Right kidney (tissue), 1 donor: ENCODE results near the gene ADIPOQ.
"Not testable (repeated sequence)": the region's sequence is repeated elsewhere in the genome, so short reads cannot be mapped to it uniquely, and the experiment has no call there.

Experiments used
- DNase-seq: peaks from one replicate; pipeline ENCODE4 v3.0.0-alpha.2; 2016

Gene ADIPOQ

DNA sequence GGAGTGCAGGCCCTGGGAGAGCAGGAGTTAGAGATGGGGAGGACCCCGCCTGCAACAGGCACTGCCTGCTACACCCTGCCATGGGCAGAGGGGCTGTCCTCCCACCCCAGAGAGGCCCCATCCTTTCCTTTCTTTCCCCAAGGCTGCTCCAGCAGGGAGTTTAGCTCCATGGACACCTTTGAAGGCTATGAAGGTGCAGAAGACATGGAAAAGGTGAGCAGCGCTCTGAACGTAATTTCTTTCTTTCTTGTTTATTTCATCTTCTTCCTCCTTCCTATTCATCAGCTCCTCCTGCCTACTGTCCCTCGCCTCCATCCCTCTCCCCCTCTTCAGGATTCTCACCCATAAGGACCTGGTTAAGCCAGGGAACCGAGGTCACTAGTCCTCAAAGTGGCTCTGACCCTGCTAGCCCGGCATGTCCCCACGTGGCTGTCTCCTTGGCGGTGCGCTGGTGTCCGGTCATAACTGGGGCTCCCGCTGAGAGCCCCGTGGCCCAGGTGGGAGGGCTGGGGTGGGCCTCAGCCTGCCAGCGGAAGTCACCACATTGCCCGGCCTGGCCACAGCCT lies 16.0 kb upstream of the ADIPOQ start:
- peak; percentile 40 for DNase-seq

GRCh38 chr3:186826976-186827857 lies 15.3 kb upstream of the ADIPOQ start:
- DNase-seq = peak; percentile 92

DNA sequence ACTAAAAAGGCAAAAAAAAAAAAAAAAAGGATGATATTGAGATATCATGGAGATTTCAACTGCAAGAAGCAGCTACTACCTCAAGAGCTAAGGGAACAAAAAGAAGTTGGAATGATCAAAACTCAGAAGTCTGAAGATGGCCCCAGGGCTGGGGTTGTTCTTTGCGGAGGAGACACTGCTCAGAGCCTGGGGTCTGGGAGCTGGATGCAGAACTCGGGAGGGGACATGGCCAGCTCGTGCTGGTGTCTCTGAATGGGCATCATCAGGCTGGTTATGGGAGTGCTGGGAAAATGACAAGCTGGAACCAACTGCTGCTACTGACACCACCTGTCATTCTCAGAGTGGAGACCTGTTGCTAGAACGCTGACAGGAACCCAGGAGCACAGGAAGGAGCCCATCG lies 14.2 kb upstream of the ADIPOQ start:
- no peak for DNase-seq

GRCh38 chr3:186831798-186832197 lies 10.7 kb upstream of the ADIPOQ start:
- no peak for DNase-seq

GRCh38 chr3:186832276-186832675 lies 10.2 kb upstream of the ADIPOQ start:
- no peak for DNase-seq

DNA sequence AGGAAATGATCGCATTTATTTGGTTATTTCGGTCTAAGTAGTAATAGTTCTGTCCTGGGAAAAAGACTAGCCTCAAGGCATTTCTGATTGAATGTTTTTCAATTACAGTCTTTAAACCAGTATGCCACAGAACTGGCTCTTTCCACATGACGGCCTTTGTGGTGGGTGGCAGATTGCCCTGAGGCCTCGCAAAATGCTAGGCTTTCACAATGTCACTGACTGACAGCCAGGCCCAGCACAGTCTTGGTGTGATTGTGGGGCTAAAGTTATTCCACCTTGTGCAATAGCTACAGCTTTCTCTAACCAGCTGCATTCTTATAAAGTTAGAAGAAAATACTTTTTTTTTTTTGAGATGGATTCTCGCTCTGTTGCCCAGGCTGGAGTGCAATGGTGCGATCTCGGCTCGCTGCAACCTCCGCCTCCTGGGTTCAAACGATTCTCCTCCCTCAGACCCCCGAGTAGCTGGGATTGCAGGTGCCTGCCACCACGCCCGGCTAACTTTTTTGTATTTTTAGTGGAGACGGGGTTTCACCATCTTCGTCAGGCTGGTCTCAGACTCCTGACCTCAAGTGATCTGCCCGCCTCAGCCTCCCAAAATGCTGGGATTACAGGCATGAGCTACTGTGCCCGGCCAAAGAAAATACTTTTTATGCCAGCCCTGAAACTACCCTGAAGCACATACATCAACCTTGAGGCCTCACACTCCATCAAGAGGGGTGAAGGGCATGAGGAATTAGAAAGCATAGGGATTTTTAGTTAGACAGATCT lies 2.5 kb upstream of the ADIPOQ start:
- DNase-seq = no peak

DNA sequence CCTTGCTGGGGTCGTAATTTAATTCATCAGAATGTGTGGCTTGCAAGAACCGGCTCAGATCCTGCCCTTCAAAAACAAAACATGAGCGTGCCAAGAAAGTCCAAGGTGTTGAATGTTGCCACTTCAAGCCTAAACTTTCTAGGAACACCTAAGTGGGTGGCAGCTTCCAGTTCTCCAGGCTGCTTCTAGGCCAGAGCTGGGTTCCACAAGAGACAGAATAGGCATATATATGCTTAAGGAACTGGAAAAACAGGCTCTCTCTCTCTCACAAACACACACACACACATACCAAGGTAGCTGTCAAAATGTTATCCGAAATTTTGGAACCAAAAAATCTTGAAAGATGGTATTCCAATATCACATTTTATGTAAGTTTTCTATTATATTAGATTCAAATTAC lies 890 bp upstream of the ADIPOQ start:
- no peak for DNase-seq

- DNase-seq = no peak
Observed at GRCh38 chr3:186843039-186843432, 526 bp downstream of the ADIPOQ start.

DNA sequence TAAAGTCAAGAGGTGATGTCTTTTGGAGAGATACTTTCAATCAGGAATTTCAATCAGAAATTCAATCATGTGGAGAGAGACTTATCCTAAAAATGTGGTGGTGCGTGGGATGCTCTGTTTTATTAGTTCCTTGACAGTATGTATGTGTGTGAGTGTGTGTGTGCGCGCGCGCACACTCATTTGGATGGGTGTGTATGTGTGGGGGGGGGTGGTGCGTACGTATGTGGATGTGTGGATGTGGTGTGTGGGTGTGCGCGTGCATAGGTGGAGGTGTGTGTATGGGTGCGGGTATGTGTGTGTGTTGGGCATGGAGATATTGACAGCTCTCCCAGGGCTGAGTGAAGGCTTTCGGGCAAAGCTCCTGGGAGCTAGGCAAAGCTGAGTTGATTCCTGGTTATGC lies 2.4 kb downstream of the ADIPOQ start:
- no peak for DNase-seq

DNA sequence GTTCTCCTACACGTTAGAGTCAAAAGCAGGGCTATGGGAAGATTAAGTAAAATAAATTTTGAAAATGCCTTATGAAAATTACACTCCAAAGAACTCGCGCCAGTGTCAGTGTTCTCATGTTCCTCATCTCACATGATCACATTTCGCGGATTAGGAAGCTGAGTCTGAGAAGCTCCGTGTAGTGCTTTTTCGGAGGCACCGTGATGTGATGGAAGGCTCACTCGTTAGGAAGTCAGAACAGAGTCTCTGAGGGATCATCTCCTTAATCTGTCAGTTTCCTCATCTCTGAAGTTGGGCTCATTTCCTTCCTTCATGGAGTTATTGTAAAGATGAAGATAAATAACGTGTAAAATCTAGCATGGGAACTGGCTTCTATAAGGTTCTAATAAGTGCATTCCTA lies 3.2 kb downstream of the ADIPOQ start:
- no peak for DNase-seq

- DNase-seq = no peak
Observed at GRCh38 chr3:186847437-186847836, 4.9 kb downstream of the ADIPOQ start.

GRCh38 chr3:186849374-186849975 lies 7.0 kb downstream of the ADIPOQ start:
- DNase-seq = no peak

DNA sequence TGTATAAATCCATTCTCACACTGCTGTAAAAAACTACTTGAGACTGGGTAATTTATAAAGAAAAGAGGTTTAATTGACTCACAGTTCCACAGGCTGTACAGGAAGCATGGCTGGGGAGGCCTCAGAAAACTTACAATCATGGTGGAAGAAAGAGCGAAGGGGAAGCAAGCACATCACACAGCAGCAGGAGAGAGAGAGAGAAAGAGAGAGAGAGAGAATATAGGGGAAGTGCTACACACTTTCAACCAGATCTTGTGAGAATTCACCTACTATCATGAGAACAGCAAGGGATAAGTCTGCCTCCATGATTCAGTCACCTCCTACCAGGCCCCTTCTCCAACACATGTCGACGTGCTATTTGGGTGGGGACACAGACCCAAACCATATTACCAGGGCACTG lies 9.3 kb downstream of the ADIPOQ start:
- DNase-seq = not testable (repeated sequence)

GRCh38 chr3:186852994-186853393 lies 10.5 kb downstream of the ADIPOQ start:
- no peak for DNase-seq

DNA sequence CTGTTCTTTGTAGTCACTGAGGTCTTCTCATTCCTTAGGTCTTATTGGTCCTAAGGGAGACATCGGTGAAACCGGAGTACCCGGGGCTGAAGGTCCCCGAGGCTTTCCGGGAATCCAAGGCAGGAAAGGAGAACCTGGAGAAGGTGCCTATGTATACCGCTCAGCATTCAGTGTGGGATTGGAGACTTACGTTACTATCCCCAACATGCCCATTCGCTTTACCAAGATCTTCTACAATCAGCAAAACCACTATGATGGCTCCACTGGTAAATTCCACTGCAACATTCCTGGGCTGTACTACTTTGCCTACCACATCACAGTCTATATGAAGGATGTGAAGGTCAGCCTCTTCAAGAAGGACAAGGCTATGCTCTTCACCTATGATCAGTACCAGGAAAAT lies 11.6 kb downstream of the ADIPOQ start:
- no peak for DNase-seq

DNA sequence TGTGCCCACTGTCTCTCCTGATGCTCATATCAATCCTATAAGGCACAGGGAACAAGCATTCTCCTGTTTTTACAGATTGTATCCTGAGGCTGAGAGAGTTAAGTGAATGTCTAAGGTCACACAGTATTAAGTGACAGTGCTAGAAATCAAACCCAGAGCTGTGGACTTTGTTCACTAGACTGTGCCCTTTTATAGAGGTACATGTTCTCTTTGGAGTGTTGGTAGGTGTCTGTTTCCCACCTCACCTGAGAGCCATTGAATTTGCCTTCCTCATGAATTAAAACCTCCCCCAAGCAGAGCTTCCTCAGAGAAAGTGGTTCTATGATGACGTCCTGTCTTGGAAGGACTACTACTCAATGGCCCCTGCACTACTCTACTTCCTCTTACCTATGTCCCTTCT lies 12.4 kb downstream of the ADIPOQ start:
- DNase-seq = no peak

DNA sequence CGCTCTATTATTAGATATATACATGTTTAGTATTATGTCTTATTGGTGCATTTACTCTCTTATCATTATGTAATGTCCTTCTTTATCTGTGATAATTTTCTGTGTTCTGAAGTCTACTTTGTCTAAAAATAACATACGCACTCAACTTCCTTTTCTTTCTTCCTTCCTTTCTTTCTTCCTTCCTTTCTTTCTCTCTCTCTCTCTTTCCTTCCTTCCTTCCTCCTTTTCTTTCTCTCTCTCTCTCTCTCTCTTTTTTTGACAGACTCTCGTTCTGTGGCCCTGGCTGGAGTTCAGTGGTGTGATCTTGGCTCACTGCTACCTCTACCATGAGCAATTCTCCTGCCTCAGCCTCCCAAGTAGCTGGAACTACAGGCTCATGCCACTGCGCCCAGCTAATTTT lies 15.2 kb downstream of the ADIPOQ start:
- no peak for DNase-seq

GRCh38 chr3:186865215-186865853 lies 22.8 kb downstream of the ADIPOQ start:
- not testable (repeated sequence) for DNase-seq

GRCh38 chr3:186866095-186866494 lies 23.6 kb downstream of the ADIPOQ start:
- not testable (repeated sequence) for DNase-seq

DNA sequence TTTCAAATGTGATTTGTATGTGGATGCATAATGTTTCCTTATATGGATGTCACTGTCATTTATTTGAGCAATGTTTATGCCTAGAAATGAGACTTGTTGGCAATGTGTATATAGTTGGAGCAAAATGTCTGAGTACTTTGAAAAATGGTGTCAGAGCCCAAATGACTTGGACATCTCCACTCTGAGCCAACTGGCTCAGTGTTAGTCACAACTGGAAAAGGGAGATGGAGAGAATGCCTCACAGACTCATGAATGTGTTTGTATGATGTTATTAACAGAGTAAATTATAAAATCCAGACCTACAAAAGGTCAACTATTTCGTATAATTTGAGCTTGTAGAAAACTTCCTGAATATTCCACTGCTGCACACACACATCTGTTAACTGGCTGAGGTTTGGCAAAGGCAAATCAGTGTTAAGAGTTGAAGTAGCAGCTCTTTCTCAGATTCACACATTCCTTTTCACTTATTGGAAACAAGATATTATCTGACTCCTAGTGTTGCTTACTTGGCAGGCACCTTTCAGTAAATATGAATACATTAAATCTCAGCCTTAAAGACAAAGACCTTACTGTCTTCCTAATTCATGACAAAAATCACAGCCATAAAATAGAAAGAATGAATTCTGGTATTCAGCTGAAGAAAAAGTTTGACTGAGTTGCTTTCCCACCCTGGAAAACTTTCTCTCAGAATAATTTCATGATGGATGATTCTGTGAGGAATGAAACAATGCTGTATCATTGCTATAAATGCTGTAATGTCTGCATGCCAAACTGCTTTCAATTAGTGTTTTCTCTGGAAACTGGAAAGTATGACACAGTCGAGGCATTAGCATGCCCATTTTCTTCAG lies 27.0 kb downstream of the ADIPOQ start:
- DNase-seq = no peak

DNA sequence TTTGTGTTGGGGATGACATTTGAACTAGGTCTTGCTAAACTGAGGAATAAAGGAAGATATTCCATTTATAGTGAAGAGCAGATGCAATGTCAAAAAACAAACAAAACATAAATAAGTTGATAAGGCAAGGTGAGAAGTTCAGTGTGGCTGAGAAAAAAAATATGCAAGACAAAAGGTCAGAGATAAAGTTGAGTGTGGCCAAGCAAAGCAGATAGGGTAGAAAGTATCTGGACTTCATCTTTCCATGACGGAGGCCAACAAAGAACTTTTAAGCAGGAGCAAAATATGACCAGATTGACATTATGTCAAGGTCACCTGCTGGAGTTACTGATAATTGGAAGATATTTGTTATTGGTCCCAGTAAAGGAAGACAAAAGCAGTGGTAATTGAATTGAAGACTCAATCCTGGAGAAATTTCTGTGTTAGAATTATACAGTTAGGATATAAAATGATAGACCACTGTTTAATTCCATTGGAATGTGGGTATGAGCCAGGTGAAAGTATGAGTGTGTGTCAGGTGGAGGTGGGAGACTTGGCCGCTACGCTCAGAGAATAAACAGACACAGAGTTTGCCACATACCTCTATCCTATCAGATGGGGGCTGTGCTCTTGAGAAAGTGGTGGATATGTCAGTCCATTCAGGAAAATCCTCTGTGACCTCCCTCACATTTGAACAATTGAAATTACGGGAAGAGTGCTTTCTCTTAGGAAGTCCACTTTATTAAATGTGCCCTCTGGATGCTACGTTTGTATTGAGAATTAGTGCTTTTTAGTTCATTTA lies 28.1 kb downstream of the ADIPOQ start:
- DNase-seq = no peak
